ENCODE measurements around the gene SLC6A19.

GRCh38 chr5:1202026-1202797 lies 817 bp downstream of the SLC6A19 start:
- TF ChIP-seq POLR2A (IDR thresholded peaks at IDR 0.05; ENCODE audit: low read length) (no peak), GATA1 (IDR thresholded peaks at IDR 0.05; ENCODE audit: low read depth, low read length) (no peak)

Measured in erythroblast (primary cell).